NK-92 treated with Interleukin-12 subunit alpha and Interleukin-12 subunit beta, amount 100 ng/mL, for 24 hours (cell line): Measurements from ENCODE around the gene WDR7.
"Not testable (repeated sequence)": the region's sequence is repeated elsewhere in the genome, so short reads cannot be mapped to it uniquely, and the experiment has no call there.

Source experiments
- DNase-seq: peaks from one replicate; lab custom pipeline; 2025; lab: John Stamatoyannopoulos, UW

WDR7 gene

GRCh38 chr18:56654280-56654679 is 3.1 kb downstream of the WDR7 start:
- DNase-seq, result not testable (repeated sequence)

GRCh38 chr18:56658261-56658660 is 7.1 kb downstream of the WDR7 start:
- DNase-seq, result no peak

GRCh38 chr18:56659111-56659510 is 8.0 kb downstream of the WDR7 start:
- no peak for DNase-seq

- no peak for DNase-seq
These were observed 9.5 kb downstream of the WDR7 start for GRCh38 chr18:56660655-56661054.

GRCh38 chr18:56661360-56662062 is 10.4 kb downstream of the WDR7 start:
- DNase-seq, result no peak

- DNase-seq, result no peak
These were observed 10.9 kb downstream of the WDR7 start for GRCh38 chr18:56662063-56662408.

- no peak for DNase-seq
These were observed 11.3 kb downstream of the WDR7 start for GRCh38 chr18:56662502-56662901.

- no peak for DNase-seq
These were observed 11.7 kb downstream of the WDR7 start for GRCh38 chr18:56662902-56663301.

GRCh38 chr18:56672391-56672790 is 21.2 kb downstream of the WDR7 start:
- DNase-seq, result no peak

GRCh38 chr18:56672981-56673380 is 21.8 kb downstream of the WDR7 start:
- DNase-seq, result no peak

- DNase-seq, result no peak
These were observed 25.5 kb downstream of the WDR7 start for GRCh38 chr18:56676639-56677038.

- DNase-seq, result no peak
These were observed 27.8 kb downstream of the WDR7 start for GRCh38 chr18:56678836-56679565.

GRCh38 chr18:56684277-56684676 is 33.1 kb downstream of the WDR7 start:
- no peak for DNase-seq

GRCh38 chr18:56691530-56691929 is 40.4 kb downstream of the WDR7 start:
- no peak for DNase-seq

- DNase-seq, result no peak
These were observed 45.8 kb downstream of the WDR7 start for GRCh38 chr18:56696966-56697365.

- no peak for DNase-seq
These were observed 51.8 kb downstream of the WDR7 start for GRCh38 chr18:56702946-56703345.

GRCh38 chr18:56709463-56709862 is 58.3 kb downstream of the WDR7 start:
- no peak for DNase-seq

GRCh38 chr18:56711708-56712445 is 60.7 kb downstream of the WDR7 start:
- no peak for DNase-seq

GRCh38 chr18:56712761-56713160 is 61.6 kb downstream of the WDR7 start:
- DNase-seq, result no peak

- DNase-seq, result no peak
These were observed 64.0 kb downstream of the WDR7 start for GRCh38 chr18:56715121-56715520.

- no peak for DNase-seq
These were observed 65.6 kb downstream of the WDR7 start for GRCh38 chr18:56716692-56717146.

- no peak for DNase-seq
These were observed 69.9 kb downstream of the WDR7 start for GRCh38 chr18:56721031-56721430.

GRCh38 chr18:56721491-56721890 is 70.3 kb downstream of the WDR7 start:
- no peak for DNase-seq
